ENCODE results near the gene NEU1.
A peak's percentile ranks its signal among the peaks of the same experiment; 100 is the strongest.
"Not testable (repeated sequence)": the region's sequence is repeated elsewhere in the genome, so short reads cannot be mapped to it uniquely, and the experiment has no call there.

NEU1 gene

GRCh38 chr6:31815025-31815838, 47.4 kb downstream of the NEU1 start, which contains the start of the genes HSPA1A and HSPA1L:
TSS of gene HSPA1A (plus strand) at chr6:31815543. CDS start at chr6:31815757, 214 bp downstream.
TSS of gene HSPA1L (minus strand) at chr6:31815283. CDS start at chr6:31811972, 3,311 bp downstream.
- DNase-seq: peak; percentile 92

GRCh38 chr6:31814677-31815024, 48.0 kb downstream of the NEU1 start:
- peak; percentile 94 for DNase-seq

- no peak for DNase-seq
Measured at GRCh38 chr6:31813465-31813849, 49.2 kb downstream of the NEU1 start.

- no peak for DNase-seq
Measured at GRCh38 chr6:31811645-31812044, 51.0 kb downstream of the NEU1 start.

- not testable (repeated sequence) for DNase-seq
Measured at GRCh38 chr6:31808599-31808998, 54.0 kb downstream of the NEU1 start.

Data from COR-L47 (cell line).